OCI-LY1 (cell line): ENCODE data around the gene GAP43.

Experiments
- EZH2 ChIP-seq: fragments of 200-600 bp; sonication (generic), shearing (Covaris generic); IDR thresholded peaks from 2 replicates; pipeline ENCODE4 v1.8.0; 2017; ENCODE audit warnings: borderline replicate concordance, mixed run types, mild to moderate bottlenecking, antibody characterized with exemption, low read length, moderate library complexity, mixed read lengths
- TF ChIP-seq, protein P1 (sequence below): fragments of 200-600 bp; sonication (generic), shearing (Covaris generic); IDR thresholded peaks from 2 replicates; pipeline ENCODE4 v1.5.1; 2017; ENCODE audit warnings: mild to moderate bottlenecking, antibody characterized with exemption, low read length, moderate library complexity, mixed read lengths

GRCh38 chr3:115709931-115710330 lies 86.6 kb downstream of the GAP43 start:
- TF ChIP-seq, protein P1, sequence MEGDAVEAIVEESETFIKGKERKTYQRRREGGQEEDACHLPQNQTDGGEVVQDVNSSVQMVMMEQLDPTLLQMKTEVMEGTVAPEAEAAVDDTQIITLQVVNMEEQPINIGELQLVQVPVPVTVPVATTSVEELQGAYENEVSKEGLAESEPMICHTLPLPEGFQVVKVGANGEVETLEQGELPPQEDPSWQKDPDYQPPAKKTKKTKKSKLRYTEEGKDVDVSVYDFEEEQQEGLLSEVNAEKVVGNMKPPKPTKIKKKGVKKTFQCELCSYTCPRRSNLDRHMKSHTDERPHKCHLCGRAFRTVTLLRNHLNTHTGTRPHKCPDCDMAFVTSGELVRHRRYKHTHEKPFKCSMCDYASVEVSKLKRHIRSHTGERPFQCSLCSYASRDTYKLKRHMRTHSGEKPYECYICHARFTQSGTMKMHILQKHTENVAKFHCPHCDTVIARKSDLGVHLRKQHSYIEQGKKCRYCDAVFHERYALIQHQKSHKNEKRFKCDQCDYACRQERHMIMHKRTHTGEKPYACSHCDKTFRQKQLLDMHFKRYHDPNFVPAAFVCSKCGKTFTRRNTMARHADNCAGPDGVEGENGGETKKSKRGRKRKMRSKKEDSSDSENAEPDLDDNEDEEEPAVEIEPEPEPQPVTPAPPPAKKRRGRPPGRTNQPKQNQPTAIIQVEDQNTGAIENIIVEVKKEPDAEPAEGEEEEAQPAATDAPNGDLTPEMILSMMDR: no peak
- TF ChIP-seq EZH2: no peak
